ENCODE data around the gene ABHD3. TPM values are rescaled to one million over a fixed set of nuclear protein-coding genes. Genes with fewer than 3 reads are reported as not detected.

The ABHD3 gene
- total RNA-seq, 1 donor from 2014 or later: 4.3 TPM

DNA sequence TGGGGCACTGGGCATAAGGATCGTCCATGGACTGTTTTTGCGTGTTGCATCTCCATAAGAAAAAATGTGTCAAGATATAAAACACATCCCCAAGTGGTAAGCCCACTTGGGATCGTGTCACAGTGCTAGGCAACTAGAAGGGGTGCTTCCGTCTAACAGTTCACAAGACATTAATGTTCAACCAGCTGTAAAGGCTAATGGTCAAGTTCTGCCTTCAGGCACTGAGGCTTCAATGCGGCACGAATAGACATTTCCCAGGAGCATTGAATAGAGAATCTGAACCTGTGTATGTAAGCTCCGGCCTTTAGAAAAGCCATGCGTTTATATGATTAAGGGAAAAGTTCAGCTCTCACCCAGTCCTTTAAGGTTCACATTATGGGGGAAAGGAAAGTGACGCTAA, 42.0 kb downstream of the ABHD3 start:
- Mint-ChIP-seq H3K4me3 (ENCODE audit: unreplicated experiment) (no peak overlapping the region), H3K9me3 (ENCODE audit: low read depth) (no peaks in the 10 kb centered on the region), H3K27me3 (ENCODE audit: low read depth) (no peaks in the 10 kb centered on the region), H3K4me1 (ENCODE audit: low read depth) (no peaks in the 10 kb centered on the region), H3K27ac (ENCODE audit: unreplicated experiment) (no peak overlapping the region), H3K36me3 (ENCODE audit: low read depth) (no peaks in the 10 kb centered on the region)
- no peak for DNase-seq (ENCODE audit: low spot score)
- TF ChIP-seq, protein P1, sequence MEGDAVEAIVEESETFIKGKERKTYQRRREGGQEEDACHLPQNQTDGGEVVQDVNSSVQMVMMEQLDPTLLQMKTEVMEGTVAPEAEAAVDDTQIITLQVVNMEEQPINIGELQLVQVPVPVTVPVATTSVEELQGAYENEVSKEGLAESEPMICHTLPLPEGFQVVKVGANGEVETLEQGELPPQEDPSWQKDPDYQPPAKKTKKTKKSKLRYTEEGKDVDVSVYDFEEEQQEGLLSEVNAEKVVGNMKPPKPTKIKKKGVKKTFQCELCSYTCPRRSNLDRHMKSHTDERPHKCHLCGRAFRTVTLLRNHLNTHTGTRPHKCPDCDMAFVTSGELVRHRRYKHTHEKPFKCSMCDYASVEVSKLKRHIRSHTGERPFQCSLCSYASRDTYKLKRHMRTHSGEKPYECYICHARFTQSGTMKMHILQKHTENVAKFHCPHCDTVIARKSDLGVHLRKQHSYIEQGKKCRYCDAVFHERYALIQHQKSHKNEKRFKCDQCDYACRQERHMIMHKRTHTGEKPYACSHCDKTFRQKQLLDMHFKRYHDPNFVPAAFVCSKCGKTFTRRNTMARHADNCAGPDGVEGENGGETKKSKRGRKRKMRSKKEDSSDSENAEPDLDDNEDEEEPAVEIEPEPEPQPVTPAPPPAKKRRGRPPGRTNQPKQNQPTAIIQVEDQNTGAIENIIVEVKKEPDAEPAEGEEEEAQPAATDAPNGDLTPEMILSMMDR (IDR thresholded peaks at IDR 0.05): no peak

DNA sequence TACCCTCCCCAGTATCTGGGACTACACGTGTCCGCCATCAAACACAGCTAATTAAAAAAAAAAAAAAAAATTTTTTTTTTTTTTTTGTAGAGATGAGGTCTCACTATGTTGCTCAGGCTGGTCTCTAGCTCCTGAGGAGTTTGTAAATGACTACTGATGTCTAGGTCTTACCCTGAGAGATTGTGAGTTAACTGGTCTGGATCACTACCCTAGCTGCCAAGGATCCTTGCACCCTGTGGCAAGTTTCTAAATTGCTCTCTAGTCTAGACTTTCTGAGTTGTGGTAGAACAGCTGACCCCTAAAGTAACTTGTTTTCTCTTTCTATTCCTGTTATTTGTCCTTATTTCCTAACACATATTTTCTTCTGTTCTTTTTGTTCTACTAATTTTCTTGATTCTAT, 44.5 kb downstream of the ABHD3 start:
- Mint-ChIP-seq H3K27ac (ENCODE audit: unreplicated experiment) (no peak overlapping the region), H3K36me3 (ENCODE audit: low read depth) (no peaks in the 10 kb centered on the region), H3K4me1 (ENCODE audit: low read depth) (peaks cover 8% of the 10 kb centered on the region), H3K27me3 (ENCODE audit: low read depth) (no peaks in the 10 kb centered on the region), H3K9me3 (ENCODE audit: low read depth) (no peaks in the 10 kb centered on the region), H3K4me3 (ENCODE audit: unreplicated experiment) (no peak overlapping the region)
- TF ChIP-seq, protein P1 (IDR thresholded peaks at IDR 0.05): no peak
- no peak for DNase-seq (ENCODE audit: low spot score)

GRCh38 chr18:21656402-21656801, 48.2 kb downstream of the ABHD3 start:
- H3K4me3 Mint-ChIP-seq (ENCODE audit: unreplicated experiment): no peak overlapping the region
- no peaks in the 10 kb centered on the region for H3K9me3 Mint-ChIP-seq (ENCODE audit: low read depth)
- no peak for DNase-seq (ENCODE audit: low spot score)

GRCh38 chr18:21653361-21653760, 51.2 kb downstream of the ABHD3 start:
- Mint-ChIP-seq H3K27me3 (ENCODE audit: low read depth) (no peaks in the 10 kb centered on the region), H3K4me1 (ENCODE audit: low read depth) (peaks cover 8% of the 10 kb centered on the region), H3K9me3 (ENCODE audit: low read depth) (no peaks in the 10 kb centered on the region), H3K4me3 (ENCODE audit: unreplicated experiment) (no peak overlapping the region), H3K36me3 (ENCODE audit: low read depth) (peaks cover 5% of the 10 kb centered on the region), H3K27ac (ENCODE audit: unreplicated experiment) (no peak overlapping the region)
- TF ChIP-seq, protein P1 (IDR thresholded peaks at IDR 0.05): no peak
- DNase-seq (ENCODE audit: low spot score): no peak

More at GRCh38 chr18:21656402-21656801, 48.2 kb downstream of the ABHD3 start:
- H3K27ac Mint-ChIP-seq (ENCODE audit: unreplicated experiment): no peak overlapping the region
- TF ChIP-seq, protein P1 (IDR thresholded peaks at IDR 0.05): no peak
- no peaks in the 10 kb centered on the region for H3K27me3 Mint-ChIP-seq (ENCODE audit: low read depth)
- peaks cover 8% of the 10 kb centered on the region for H3K4me1 Mint-ChIP-seq (ENCODE audit: low read depth)
- peaks cover 5% of the 10 kb centered on the region for H3K36me3 Mint-ChIP-seq (ENCODE audit: low read depth)

DNA sequence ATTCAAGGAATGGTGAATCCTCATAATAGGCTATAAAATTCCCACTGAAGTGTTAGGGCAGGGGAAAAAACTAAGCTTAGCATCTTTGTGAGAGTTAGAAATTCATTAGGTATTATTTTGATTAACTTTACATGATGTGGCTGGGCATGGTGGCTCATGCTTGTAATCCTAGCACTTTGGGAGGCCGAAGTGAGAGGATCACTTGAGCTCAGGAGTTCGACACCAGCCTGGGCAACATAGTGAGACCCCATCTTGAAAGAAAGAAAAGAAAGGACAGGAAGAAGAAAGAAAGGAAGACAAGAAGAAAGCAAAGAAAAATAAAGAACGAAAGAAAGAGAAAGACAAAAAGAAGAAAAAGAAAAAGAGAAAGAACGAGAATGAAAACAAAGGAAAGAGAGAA, 52.5 kb downstream of the ABHD3 start:
- Mint-ChIP-seq H3K9me3 (ENCODE audit: low read depth) (no peaks in the 10 kb centered on the region), H3K36me3 (ENCODE audit: low read depth) (peaks cover 5% of the 10 kb centered on the region), H3K27me3 (ENCODE audit: low read depth) (no peaks in the 10 kb centered on the region), H3K27ac (ENCODE audit: unreplicated experiment) (no peak overlapping the region), H3K4me3 (ENCODE audit: unreplicated experiment) (no peak overlapping the region), H3K4me1 (ENCODE audit: low read depth) (peaks cover 8% of the 10 kb centered on the region)
- DNase-seq (ENCODE audit: low spot score): no peak
- TF ChIP-seq, protein P1 (IDR thresholded peaks at IDR 0.05): no peak
